Mesothelial cell of epicardium (in vitro differentiated cells): ENCODE results near the gene MAN1B1. TPM values are rescaled to one million over a fixed set of nuclear protein-coding genes. Genes with fewer than 3 reads are reported as not detected.
"Not testable (repeated sequence)": the region's sequence is repeated elsewhere in the genome, so short reads cannot be mapped to it uniquely, and the experiment has no call there.

Source experiments
- DNase-seq, 2 experiments: peaks; one replicate each; pipeline ENCODE4 v3.0.0; 2021; ENCODE audit warnings: low spot score in 2 of 2; ENCODE audit not compliant: unreplicated experiment in 2 of 2
- H3K27ac Mint-ChIP-seq: 2 replicates; pipeline ENCODE4 v1.8.0; 2021; ENCODE audit warnings: mixed read lengths
- H3K27me3 Mint-ChIP-seq: 2 replicates; pipeline ENCODE4 v1.8.0; 2021; ENCODE audit warnings: low read depth, mixed read lengths
- H3K36me3 Mint-ChIP-seq: 2 replicates; pipeline ENCODE4 v1.8.0; 2021; ENCODE audit warnings: mixed read lengths
- H3K4me1 Mint-ChIP-seq: 2 replicates; pipeline ENCODE4 v1.8.0; 2021; ENCODE audit warnings: mixed read lengths
- H3K4me3 Mint-ChIP-seq: 2 replicates; pipeline ENCODE4 v1.8.0; 2021; ENCODE audit warnings: mild to moderate bottlenecking, moderate library complexity, mixed read lengths
- H3K9me3 Mint-ChIP-seq: 2 replicates; pipeline ENCODE4 v1.8.0; 2021; ENCODE audit warnings: mixed read lengths
- total RNA-seq: library from RNA; stranded (reverse); gene quantifications from 3 replicates; pipeline ENCODE4 v1.2.1, GENCODE V29; 2021
- TF ChIP-seq, protein P1 (sequence below): fragments of 200-600 bp; sonication (generic); IDR thresholded peaks from one replicate; pipeline ENCODE4 v1.5.0; 2021; ENCODE audit warnings: antibody characterized with exemption; ENCODE audit not compliant: unreplicated experiment

The MAN1B1 gene
- total RNA-seq, 1 donor from 2014 or later, result 65.1 TPM

DNA sequence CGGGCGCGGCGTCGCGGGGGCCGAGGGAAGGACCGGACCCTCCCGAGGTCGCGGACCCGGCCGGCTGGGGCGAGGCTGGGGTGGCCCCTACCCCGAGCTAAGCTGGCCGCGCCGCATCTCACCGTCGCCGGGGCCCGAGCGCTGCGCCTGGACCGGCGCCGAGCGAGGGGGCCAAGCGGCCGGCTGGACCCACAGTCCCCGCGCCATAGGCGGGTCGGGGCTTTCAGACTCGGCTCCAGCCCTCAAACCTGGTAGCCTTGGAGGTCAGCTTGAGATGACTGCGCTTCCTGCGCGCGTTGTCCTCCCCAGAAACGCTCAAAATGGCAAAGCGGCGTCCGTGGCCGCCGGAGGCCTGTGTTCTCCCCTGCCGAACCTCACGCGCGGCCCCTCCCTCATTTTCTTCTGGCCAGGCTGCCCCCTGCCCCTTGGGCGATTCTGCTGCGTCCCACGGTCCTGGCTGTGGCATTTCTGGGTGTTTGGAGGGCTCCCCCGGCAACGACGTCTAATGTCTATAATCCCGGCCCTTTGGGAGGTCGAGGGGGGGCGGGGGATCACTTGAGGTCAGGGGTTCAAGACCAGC, 43.5 kb downstream of the MAN1B1 start:
- Mint-ChIP-seq H3K4me3 (peak overlapping the region; percentile 67), H3K27ac (no peak overlapping the region)
- TF ChIP-seq, protein P1, sequence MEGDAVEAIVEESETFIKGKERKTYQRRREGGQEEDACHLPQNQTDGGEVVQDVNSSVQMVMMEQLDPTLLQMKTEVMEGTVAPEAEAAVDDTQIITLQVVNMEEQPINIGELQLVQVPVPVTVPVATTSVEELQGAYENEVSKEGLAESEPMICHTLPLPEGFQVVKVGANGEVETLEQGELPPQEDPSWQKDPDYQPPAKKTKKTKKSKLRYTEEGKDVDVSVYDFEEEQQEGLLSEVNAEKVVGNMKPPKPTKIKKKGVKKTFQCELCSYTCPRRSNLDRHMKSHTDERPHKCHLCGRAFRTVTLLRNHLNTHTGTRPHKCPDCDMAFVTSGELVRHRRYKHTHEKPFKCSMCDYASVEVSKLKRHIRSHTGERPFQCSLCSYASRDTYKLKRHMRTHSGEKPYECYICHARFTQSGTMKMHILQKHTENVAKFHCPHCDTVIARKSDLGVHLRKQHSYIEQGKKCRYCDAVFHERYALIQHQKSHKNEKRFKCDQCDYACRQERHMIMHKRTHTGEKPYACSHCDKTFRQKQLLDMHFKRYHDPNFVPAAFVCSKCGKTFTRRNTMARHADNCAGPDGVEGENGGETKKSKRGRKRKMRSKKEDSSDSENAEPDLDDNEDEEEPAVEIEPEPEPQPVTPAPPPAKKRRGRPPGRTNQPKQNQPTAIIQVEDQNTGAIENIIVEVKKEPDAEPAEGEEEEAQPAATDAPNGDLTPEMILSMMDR, result no peak

GRCh38 chr9:137134191-137134590, 47.4 kb downstream of the MAN1B1 start:
- H3K27ac Mint-ChIP-seq, result no peak overlapping the region
- H3K36me3 Mint-ChIP-seq, result no peaks in the 10 kb centered on the region
- H3K4me3 Mint-ChIP-seq, result no peak overlapping the region
- H3K27me3 Mint-ChIP-seq, result peaks cover 61% of the 10 kb centered on the region
- DNase-seq, result no peak
- H3K4me1 Mint-ChIP-seq, result no peaks in the 10 kb centered on the region
- no peaks in the 10 kb centered on the region for H3K9me3 Mint-ChIP-seq
- TF ChIP-seq, protein P1, result no peak

More for the DNA sequence above, 43.5 kb downstream of the MAN1B1 start:
- Mint-ChIP-seq H3K27me3 (peaks cover 25% of the 10 kb centered on the region), H3K4me1 (peaks cover 21% of the 10 kb centered on the region), H3K36me3 (peaks cover 2% of the 10 kb centered on the region), H3K9me3 (no peaks in the 10 kb centered on the region)
- DNase-seq, result no peak

GRCh38 chr9:137135154-137135553, 48.4 kb downstream of the MAN1B1 start:
- not testable (repeated sequence) for H3K27ac Mint-ChIP-seq, H3K4me3 Mint-ChIP-seq, H3K9me3 Mint-ChIP-seq, H3K4me1 Mint-ChIP-seq, H3K36me3 Mint-ChIP-seq, DNase-seq
- peaks cover 70% of the 10 kb centered on the region for H3K27me3 Mint-ChIP-seq

DNA sequence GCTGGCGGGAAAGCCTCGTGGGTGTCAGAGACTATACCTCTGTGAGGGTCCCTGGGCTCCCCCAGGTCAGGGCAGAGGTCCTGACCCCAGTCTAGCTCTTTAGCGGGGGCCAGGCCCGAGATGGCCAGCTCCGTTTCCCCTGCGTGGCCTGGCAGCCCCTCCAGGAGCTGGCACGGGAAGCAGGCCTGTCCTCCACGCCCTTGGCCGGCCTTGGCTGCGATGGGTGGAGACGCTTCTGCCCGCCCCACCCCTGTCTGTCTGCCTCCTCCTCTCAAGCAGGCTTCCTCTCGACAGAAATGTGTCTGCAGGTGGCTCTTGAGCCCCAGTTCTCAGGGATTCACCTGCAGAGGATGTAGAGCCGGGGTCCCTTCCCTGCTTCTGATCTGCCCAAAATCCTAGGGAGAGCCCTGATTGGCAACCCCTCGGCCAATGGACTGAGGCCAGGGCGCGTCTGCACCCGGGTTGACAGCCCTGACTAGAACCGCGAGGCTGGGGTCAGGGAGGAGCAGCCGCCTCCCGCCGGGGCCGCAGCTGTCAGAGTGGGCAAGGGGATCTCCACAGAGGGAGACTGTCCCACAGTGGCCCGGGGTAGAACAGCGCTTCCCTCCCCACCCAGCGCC, 49.6 kb downstream of the MAN1B1 start:
- H3K27ac Mint-ChIP-seq, result no peak overlapping the region

GRCh38 chr9:137136881-137137607, 50.3 kb downstream of the MAN1B1 start:
- Mint-ChIP-seq H3K27ac (no peak overlapping the region), H3K4me3 (no peak overlapping the region), H3K9me3 (no peaks in the 10 kb centered on the region), H3K27me3 (peaks cover 86% of the 10 kb centered on the region), H3K4me1 (no peaks in the 10 kb centered on the region), H3K36me3 (no peaks in the 10 kb centered on the region)
- no peak for DNase-seq
- TF ChIP-seq, protein P1, result no peak

More for the DNA sequence above, 49.6 kb downstream of the MAN1B1 start:
- Mint-ChIP-seq H3K27me3 (peaks cover 80% of the 10 kb centered on the region), H3K36me3 (no peaks in the 10 kb centered on the region), H3K9me3 (no peaks in the 10 kb centered on the region), H3K4me3 (no peak overlapping the region), H3K4me1 (no peaks in the 10 kb centered on the region)
- TF ChIP-seq, protein P1, result no peak
- DNase-seq, result no peak
